ENCODE results near the gene MRPS9. TPM values are rescaled to one million over a fixed set of nuclear protein-coding genes. Genes with fewer than 3 reads are reported as not detected.
A peak's percentile ranks its signal among the peaks of the same experiment; 100 is the strongest.

The MRPS9 gene
- total and polyA plus RNA-seq, 2 donors (not counting 3 experiments of a cell fraction or from before 2014, with no cell fraction given), result 14.5 to 23.9 TPM

DNA sequence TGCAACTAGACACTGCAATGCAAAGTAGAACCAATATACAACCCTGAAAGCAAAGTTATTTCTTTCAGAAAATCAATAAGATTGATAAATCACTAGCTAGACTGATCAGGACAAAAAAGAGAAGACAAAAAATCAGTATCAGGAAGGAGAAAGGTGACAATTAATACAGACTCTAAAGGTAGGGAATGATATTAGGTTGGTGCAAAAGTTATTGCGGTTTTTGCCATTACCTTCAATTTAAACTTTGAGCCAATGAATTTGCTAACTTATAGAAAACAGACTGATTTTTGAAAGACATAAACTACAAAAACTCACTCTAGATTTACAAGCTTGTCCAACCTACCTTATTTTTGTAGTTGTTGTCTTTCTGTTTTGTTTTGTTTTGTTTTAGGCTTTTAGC, 30.5 kb upstream of the MRPS9 start:
- TF ChIP-seq POLR2A (IDR thresholded peaks at IDR 0.05; ENCODE audit: low read depth, low read length) (no peak), CTCF (IDR thresholded peaks at IDR 0.05; ENCODE audit: extremely low read depth in 1 of 2, insufficient read depth in 1 of 2, low read depth in 1 of 2, low read length in 2 of 2) (no peak), POLR2AphosphoS5 (IDR thresholded peaks at IDR 0.05; ENCODE audit: insufficient read depth, low read depth, low read length) (no peak), GATA2 (IDR thresholded peaks at IDR 0.05; ENCODE audit: insufficient read depth, insufficient read length, low read depth, low read length) (no peak), FOS (IDR thresholded peaks at IDR 0.05; ENCODE audit: borderline replicate concordance, insufficient read depth, low read length) (no peak), JUN (IDR thresholded peaks at IDR 0.05; ENCODE audit: borderline replicate concordance, insufficient read depth, insufficient read length, low read depth) (no peak), MYC (IDR thresholded peaks at IDR 0.05; ENCODE audit: low read depth, low read length) (no peak), MAX (IDR thresholded peaks at IDR 0.05; ENCODE audit: insufficient read depth, insufficient read length) (no peak), EZH2 (IDR thresholded peaks at IDR 0.05; ENCODE audit: borderline replicate concordance, low read depth, low read length, severe bottlenecking) (no peak)
- dilution Hi-C loops (cut with MboI; ENCODE audit: extremely low pct_ligation_motif_present, low sequenced_read_pairs), result no loop called here

More for the DNA sequence above, 30.5 kb upstream of the MRPS9 start:
- DNase-seq (ENCODE audit: low read depth, low spot score), result no peak
- no peak overlapping the region for H3K9ac ChIP-seq (replicated peaks; ENCODE audit: extremely low read depth, insufficient read depth, low read length)
- no TSS peak for BruUV-seq (replicated peaks)
- H3K27me3 ChIP-seq (ENCODE audit: control insufficient read depth in 2 of 2, insufficient read depth in 2 of 2, low read length in 2 of 2), result no peaks in the 10 kb centered on the region
- no peak overlapping the region for H3K4me2 ChIP-seq (ENCODE audit: insufficient read depth, low read length)
- H3K9me1 ChIP-seq (replicated peaks; ENCODE audit: control insufficient read depth, extremely low read depth, insufficient read depth, low read length), result no peaks in the 10 kb centered on the region
- FAIRE-seq, result peak; percentile 37
- H3K27ac ChIP-seq (ENCODE audit: insufficient read depth, low read depth, low read length), result no peak overlapping the region
- H3K36me3 ChIP-seq (ENCODE audit: control insufficient read depth in 2 of 2, extremely low read depth in 1 of 2, insufficient read depth in 2 of 2, low read length in 2 of 2), result no peaks in the 10 kb centered on the region
- CTCF ChIA-PET, result interaction anchor here (1.0 kb wide), 1 partner anchor 8 kb away, joined by 3 read pairs; no protein-coding TSS in a partner anchor
- no peak overlapping the region for H3K4me3 ChIP-seq (replicated peaks in 1 of 3; ENCODE audit: insufficient read depth in 1 of 3, low read depth in 1 of 3, low read length in 3 of 3)
- no peaks in the 10 kb centered on the region for H4K20me1 ChIP-seq (replicated peaks; ENCODE audit: control insufficient read depth, extremely low read depth, insufficient read depth, low read length)
- intact Hi-C loops (cut with micrococcal nuclease), result no loop called here
- no peaks in the 10 kb centered on the region for H3K4me1 ChIP-seq (ENCODE audit: control insufficient read depth, extremely low read depth, insufficient read depth, low read length)
- no peaks in the 10 kb centered on the region for H3K79me2 ChIP-seq (ENCODE audit: control insufficient read depth, insufficient read depth, low read length)
- POLR2A ChIA-PET, result no interaction called here
- H2AFZ ChIP-seq (ENCODE audit: low read depth, low read length), result no peak overlapping the region
- no peaks in the 10 kb centered on the region for H3K9me3 ChIP-seq (replicated peaks; ENCODE audit: control insufficient read depth, insufficient read depth, low read length)

Data from endothelial cell of umbilical vein (primary cell).